Thoracic aorta (tissue), 2 donors: ENCODE results near the gene ZNF652. TPM values are rescaled to one million over a fixed set of nuclear protein-coding genes. Genes with fewer than 3 reads are reported as not detected.
"Not testable (repeated sequence)": the region's sequence is repeated elsewhere in the genome, so short reads cannot be mapped to it uniquely, and the experiment has no call there.

ENCODE experiments used
- ATAC-seq: fragments of 150-250 bp; one replicate; pipeline ENCODE4 v1.8.0; 2017; ENCODE audit warnings: low read depth; ENCODE audit not compliant: insufficient number of reproducible peaks, low FRiP score
- DNase-seq: peaks from one replicate; pipeline ENCODE4 v3.0.0-alpha.2; 2020; ENCODE audit warnings: low spot score
- H3K27ac ChIP-seq, 2 donors: fragments of 200-600 bp; sonication (generic); 1 replicate in 1 of 2; 2 replicates in 1 of 2; pipeline ENCODE4 v1.5.1; 2016; ENCODE audit warnings: mild to moderate bottlenecking in 2 of 2, moderate library complexity in 2 of 2
- H3K27me3 ChIP-seq: fragments of 200-600 bp; sonication (generic); replicated peaks from 2 replicates; pipeline ENCODE4 v1.6.0; 2016; ENCODE audit warnings: mild to moderate bottlenecking; ENCODE audit not compliant: insufficient read depth
- H3K36me3 ChIP-seq: fragments of 200-600 bp; sonication (generic); one replicate; pipeline ENCODE4 v1.5.1; 2016
- H3K4me1 ChIP-seq, 2 donors: fragments of 200-600 bp; sonication (generic); 1 replicate in 1 of 2; 2 replicates in 1 of 2; pipeline versions ENCODE4 v1.5.1 to v1.6.0; 2016; ENCODE audit warnings: low read depth in 2 of 2, mild to moderate bottlenecking in 1 of 2; ENCODE audit not compliant: control insufficient read depth in 1 of 2
- H3K4me3 ChIP-seq: fragments of 200-600 bp; sonication (generic); 2 replicates; pipeline ENCODE4 v1.5.1; 2016; ENCODE audit warnings: mild to moderate bottlenecking
- H3K9me3 ChIP-seq: fragments of 200-600 bp; sonication (generic); 2 replicates; pipeline ENCODE4 v1.5.1; 2016
- CTCF ChIP-seq: fragments of 200-600 bp; sonication (generic); IDR thresholded peaks from one replicate; pipeline ENCODE4 v1.5.1; 2019; ENCODE audit warnings: antibody characterized with exemption
- total RNA-seq, 2 donors: library from RNA; depleted of rRNA; stranded (reverse); fragments of >200 nt; gene quantifications; one replicate each; pipeline versions ENCODE4 v1.1.0 to v1.2.3, GENCODE V29; 2016

ZNF652 gene
- total RNA-seq, 2 donors from 2014 or later, result 36.1 to 40.0 TPM

- no peak for DNase-seq
- no peak for ATAC-seq
- TF ChIP-seq CTCF, result no peak
- H3K27me3 ChIP-seq, result no peaks in the 10 kb centered on the region
- H3K4me3 ChIP-seq, result no peak overlapping the region
- no peaks in the 10 kb centered on the region for H3K4me1 ChIP-seq
- no peaks in the 10 kb centered on the region for H3K36me3 ChIP-seq
- no peak overlapping the region for H3K27ac ChIP-seq
- H3K9me3 ChIP-seq, result no peaks in the 10 kb centered on the region
Measured at GRCh38 chr17:49369760-49370159, 7.7 kb upstream of the ZNF652 start.

GRCh38 chr17:49369089-49369488 is 7.0 kb upstream of the ZNF652 start:
- Histone ChIP-seq H3K36me3 (no peaks in the 10 kb centered on the region), H3K27ac (no peak overlapping the region), H3K27me3 (no peaks in the 10 kb centered on the region), H3K9me3 (no peaks in the 10 kb centered on the region), H3K4me3 (no peak overlapping the region), H3K4me1 (no peaks in the 10 kb centered on the region)
- ATAC-seq (no peak), DNase-seq (no peak)
- TF ChIP-seq CTCF, result no peak

GRCh38 chr17:49365667-49366066 is 3.6 kb upstream of the ZNF652 start:
- ATAC-seq (no peak), DNase-seq (no peak)
- H3K36me3 ChIP-seq, result no peaks in the 10 kb centered on the region
- H3K27me3 ChIP-seq, result no peaks in the 10 kb centered on the region
- no peak overlapping the region for H3K4me3 ChIP-seq
- no peak for TF ChIP-seq CTCF
- H3K4me1 ChIP-seq, result peaks cover 4 to 6% of the 10 kb centered on the region in 2 donors
- no peak overlapping the region for H3K27ac ChIP-seq
- H3K9me3 ChIP-seq, result no peaks in the 10 kb centered on the region

GRCh38 chr17:49365126-49365525 is 3.1 kb upstream of the ZNF652 start:
- H3K27me3 ChIP-seq, H3K36me3 ChIP-seq, H3K4me3 ChIP-seq, ATAC-seq, H3K9me3 ChIP-seq, DNase-seq, H3K27ac ChIP-seq: not testable (repeated sequence)
- peaks cover 5 to 11% of the 10 kb centered on the region in 2 donors for H3K4me1 ChIP-seq

- DNase-seq (no peak), ATAC-seq (no peak)
- no peak for TF ChIP-seq CTCF
Measured at GRCh38 chr17:49364119-49364518, 2.1 kb upstream of the ZNF652 start.

GRCh38 chr17:49363251-49363650 is 1.2 kb upstream of the ZNF652 start:
- Histone ChIP-seq H3K36me3 (no peaks in the 10 kb centered on the region), H3K4me3 (no peak overlapping the region), H3K9me3 (no peaks in the 10 kb centered on the region), H3K4me1 (peaks cover 5 to 27% of the 10 kb centered on the region in 2 donors), H3K27me3 (no peaks in the 10 kb centered on the region), H3K27ac (no peak overlapping the region)
- no peak for ATAC-seq
- no peak for DNase-seq
- TF ChIP-seq CTCF, result no peak

More at GRCh38 chr17:49364119-49364518, 2.1 kb upstream of the ZNF652 start:
- no peak overlapping the region for H3K27ac ChIP-seq
- no peak overlapping the region for H3K4me3 ChIP-seq
- H3K4me1 ChIP-seq, result peaks cover 5 to 22% of the 10 kb centered on the region in 2 donors
- no peaks in the 10 kb centered on the region for H3K9me3 ChIP-seq
- H3K36me3 ChIP-seq, result no peaks in the 10 kb centered on the region
- H3K27me3 ChIP-seq, result no peaks in the 10 kb centered on the region
